OCI-LY7 (cell line): ENCODE measurements around the gene RASGRP4. TPM values are rescaled to one million over a fixed set of nuclear protein-coding genes. Genes with fewer than 3 reads are reported as not detected.

Source experiments
- BruUV-seq: library from RNA; stranded (reverse); fragments of 400-500 nt; replicated peaks from 2 replicates; lab custom pipeline; 2021; lab: Mats Ljungman, UMichigan
- CTCF ChIA-PET: fragments of 300-600 bp; sonication (Branson Sonifier 250); formaldehyde crosslinking; loops from one replicate; lab custom pipeline; 2022; ENCODE audit warnings: antibody characterized with exemption; ENCODE audit not compliant: unreplicated experiment; lab: Charles Lee
- POLR2A ChIA-PET: fragments of 300-600 bp; sonication (Branson Sonifier 250); formaldehyde crosslinking; loops from one replicate; lab custom pipeline; 2022; ENCODE audit warnings: antibody characterized with exemption; lab: Charles Lee
- DNase-seq: peaks from one replicate; pipeline ENCODE4 v3.0.0-alpha.2; 2015; ENCODE audit warnings: low spot score
- H2AFZ ChIP-seq: fragments of 200-600 bp; sonication (generic), shearing (Covaris generic); 2 replicates; pipeline ENCODE4 v1.6.1; 2014; ENCODE audit warnings: mild to moderate bottlenecking, antibody characterized with exemption, low read length, moderate library complexity
- H3K27ac ChIP-seq: fragments of 200-600 bp; sonication (generic); 2 replicates; pipeline ENCODE4 v1.5.1; 2014; ENCODE audit warnings: mixed run types, low read depth, mild to moderate bottlenecking, moderate library complexity, low read length, inconsistent platforms; ENCODE audit not compliant: poor library complexity, severe bottlenecking
- H3K36me3 ChIP-seq: fragments of 200-600 bp; sonication (generic); 2 replicates; pipeline ENCODE4 v1.6.1; 2014; ENCODE audit warnings: mild to moderate bottlenecking, antibody characterized with exemption, low read length, moderate library complexity, mixed read lengths; ENCODE audit not compliant: insufficient read depth
- H3K4me1 ChIP-seq: fragments of 200-600 bp; sonication (generic); 2 replicates; pipeline ENCODE4 v1.5.1; 2014; ENCODE audit warnings: mild to moderate bottlenecking, low read length; ENCODE audit not compliant: insufficient read depth, poor library complexity, severe bottlenecking
- H3K4me2 ChIP-seq: fragments of 200-600 bp; sonication (generic); 2 replicates; pipeline ENCODE4 v1.6.1; 2014; ENCODE audit warnings: mild to moderate bottlenecking, low read length
- H3K4me3 ChIP-seq: fragments of 200-600 bp; sonication (generic); 2 replicates; pipeline ENCODE4 v1.5.1; 2014; ENCODE audit warnings: mild to moderate bottlenecking, low read depth, low read length; ENCODE audit not compliant: poor library complexity, severe bottlenecking
- H3K79me2 ChIP-seq: fragments of 200-600 bp; sonication (generic); 2 replicates; pipeline ENCODE4 v1.6.1; 2016; ENCODE audit warnings: low read depth, mild to moderate bottlenecking, low read length, moderate library complexity, mixed read lengths; ENCODE audit not compliant: insufficient read depth
- H3K9me2 ChIP-seq: fragments of 200-600 bp; sonication (generic); 2 replicates; pipeline ENCODE4 v1.6.1; 2016; ENCODE audit warnings: mild to moderate bottlenecking, low read length, mixed read lengths; ENCODE audit not compliant: insufficient read depth
- H3K9me3 ChIP-seq: fragments of 200-600 bp; sonication (generic); 2 replicates; pipeline ENCODE4 v1.6.1; 2014; ENCODE audit warnings: mild to moderate bottlenecking, mixed run types, low read length, mixed read lengths
- H4K20me1 ChIP-seq: fragments of 200-600 bp; sonication (generic); 2 replicates; pipeline ENCODE4 v1.6.1; 2014; ENCODE audit warnings: mild to moderate bottlenecking, antibody characterized with exemption, low read length, moderate library complexity, mixed read lengths; ENCODE audit not compliant: insufficient read depth
- CTCF ChIP-seq: fragments of 200-600 bp; sonication (generic); conservative IDR thresholded peaks from 2 replicates; pipeline ENCODE4 v1.5.1; 2014; ENCODE audit warnings: mild to moderate bottlenecking, antibody characterized with exemption, low read length, moderate library complexity, mixed read lengths
- EZH2phosphoT487 ChIP-seq: fragments of 200-600 bp; sonication (generic); IDR thresholded peaks from 2 replicates; pipeline ENCODE4 v1.6.1; 2018; ENCODE audit warnings: low read depth, borderline replicate concordance, mild to moderate bottlenecking, mixed run types, antibody characterized with exemption, low read length, moderate library complexity, mixed read lengths
- intact Hi-C: fragments of 100-400 bp; cut with micrococcal nuclease; formaldehyde crosslinking; loops from one replicate; pipeline ENCODE4 v1.10.0; 2022; ENCODE audit not compliant: unreplicated experiment
- total RNA-seq, 2 experiments: library from RNA; depleted of rRNA in 1 of 2; stranded (reverse); fragments of >200 nt in 1 of 2; shearing (Covaris generic) in 1 of 2; gene quantifications; 2 replicates each; pipeline ENCODE4 v1.2.3, GENCODE V29; 2014 to 2022

Gene RASGRP4
- total RNA-seq, 2 experiments from 2014 or later, result not detected

- Histone ChIP-seq H2AFZ (no peak overlapping the region), H4K20me1 (no peaks in the 10 kb centered on the region), H3K9me2 (no peaks in the 10 kb centered on the region), H3K36me3 (peaks cover 23% of the 10 kb centered on the region; the same call in 1 of the 2 replicates), H3K4me1 (peaks cover 9% of the 10 kb centered on the region), H3K27ac (no peak overlapping the region), H3K79me2 (no peaks in the 10 kb centered on the region), H3K4me2 (peak overlapping the region; percentile 66), H3K4me3 (peak overlapping the region; percentile 62), H3K9me3 (no peaks in the 10 kb centered on the region)
- ChIA-PET CTCF (no interaction called here), POLR2A (interaction anchor here (0.8 to 2.2 kb wide), 5 partner anchors 9 to 41 kb away, joined by 4 to 11 read pairs (median 5); partner anchors contain the start of genes FAM98C and PSMD8)
- BruUV-seq, result no TSS peak
- DNase-seq, result no peak
- no peak for TF ChIP-seq EZH2phosphoT487
- no peak for TF ChIP-seq CTCF
- intact Hi-C loops, result no loop called here
These were observed 39.0 kb downstream of the RASGRP4 start for GRCh38 chr19:38386971-38387549.

GRCh38 chr19:38386300-38386970 is 39.6 kb downstream of the RASGRP4 start:
- BruUV-seq, result no TSS peak
- Histone ChIP-seq H3K27ac (no peak overlapping the region), H3K79me2 (no peaks in the 10 kb centered on the region), H3K9me2 (no peaks in the 10 kb centered on the region), H4K20me1 (no peaks in the 10 kb centered on the region), H3K36me3 (peaks cover 29% of the 10 kb centered on the region; the same call in 1 of the 2 replicates), H3K4me2 (no peak overlapping the region), H2AFZ (no peak overlapping the region), H3K9me3 (no peaks in the 10 kb centered on the region), H3K4me1 (peaks cover 9% of the 10 kb centered on the region), H3K4me3 (no peak overlapping the region)
- TF ChIP-seq EZH2phosphoT487 (no peak), CTCF (no peak)
- ChIA-PET CTCF (no interaction called here), POLR2A (interaction anchor here (2.2 kb wide), 1 partner anchor 16 kb away, joined by 10 read pairs; the partner anchor contains the start of gene FAM98C)
- intact Hi-C loops, result no loop called here
- DNase-seq, result no peak

GRCh38 chr19:38385804-38386257 is 40.2 kb downstream of the RASGRP4 start:
- POLR2A ChIA-PET, result no interaction called here
- Histone ChIP-seq H3K9me2 (no peaks in the 10 kb centered on the region), H3K9me3 (no peaks in the 10 kb centered on the region), H3K79me2 (no peaks in the 10 kb centered on the region), H3K36me3 (peaks cover 35% of the 10 kb centered on the region), H2AFZ (no peak overlapping the region), H3K4me2 (no peak overlapping the region), H3K4me1 (peaks cover 9% of the 10 kb centered on the region), H3K27ac (no peak overlapping the region), H3K4me3 (no peak overlapping the region), H4K20me1 (no peaks in the 10 kb centered on the region)
- intact Hi-C loops, result no loop called here
- CTCF ChIA-PET, result no interaction called here
- DNase-seq, result no peak
- BruUV-seq, result no TSS peak
- TF ChIP-seq EZH2phosphoT487 (no peak), CTCF (no peak)
